ENCODE results near the gene ATG4C.
"Not testable (repeated sequence)": the region's sequence is repeated elsewhere in the genome, so short reads cannot be mapped to it uniquely, and the experiment has no call there.

ATG4C gene

DNA sequence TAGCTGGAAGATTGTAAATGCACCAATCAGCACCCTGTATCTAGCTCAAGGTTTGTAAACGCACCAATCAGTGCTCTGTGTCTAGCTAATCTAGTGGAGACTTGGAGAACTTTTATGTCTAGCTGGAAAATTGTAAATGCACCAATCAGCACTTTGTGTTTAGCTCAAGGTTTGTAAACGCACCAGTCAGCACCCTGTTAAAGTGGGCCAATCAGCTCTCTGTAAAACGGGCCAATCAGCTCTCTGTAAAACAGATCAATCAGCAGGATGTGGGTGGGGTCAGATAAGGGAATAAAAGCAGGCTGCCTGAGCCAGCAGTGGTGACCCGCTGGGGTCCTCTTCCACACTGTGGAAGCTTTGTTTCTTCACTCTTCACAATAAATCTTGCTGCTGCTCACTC, 21.9 kb upstream of the ATG4C start:
- not testable (repeated sequence) for H4K20me1 ChIP-seq (ENCODE audit: control insufficient read depth, insufficient read depth, low read depth, low read length); H3K27me3 ChIP-seq (ENCODE audit: control insufficient read depth, low read length); H3K4me2 ChIP-seq (ENCODE audit: low read length); H3F3A ChIP-seq (ENCODE audit: control insufficient read depth, insufficient read depth); H3K9me3 ChIP-seq (ENCODE audit: control insufficient read depth, insufficient read depth, low read length); H3K79me2 ChIP-seq (ENCODE audit: control insufficient read depth, low read length); H3K4me1 ChIP-seq (ENCODE audit: control insufficient read depth, low read length); H3K9me2 ChIP-seq (replicated peaks; ENCODE audit: control insufficient read depth, low read length); H3K36me3 ChIP-seq (ENCODE audit: control insufficient read depth, low read length); H3K4me3 ChIP-seq (ENCODE audit: low read length); H3K27ac ChIP-seq (ENCODE audit: low read depth, low read length)

- H3K36me3 ChIP-seq (ENCODE audit: control insufficient read depth, low read length), result no peaks in the 10 kb centered on the region
- TF ChIP-seq EZH2phosphoT487 (IDR thresholded peaks at IDR 0.05; ENCODE audit: borderline replicate concordance, low read length), result no peak
- TF ChIP-seq, protein P1, sequence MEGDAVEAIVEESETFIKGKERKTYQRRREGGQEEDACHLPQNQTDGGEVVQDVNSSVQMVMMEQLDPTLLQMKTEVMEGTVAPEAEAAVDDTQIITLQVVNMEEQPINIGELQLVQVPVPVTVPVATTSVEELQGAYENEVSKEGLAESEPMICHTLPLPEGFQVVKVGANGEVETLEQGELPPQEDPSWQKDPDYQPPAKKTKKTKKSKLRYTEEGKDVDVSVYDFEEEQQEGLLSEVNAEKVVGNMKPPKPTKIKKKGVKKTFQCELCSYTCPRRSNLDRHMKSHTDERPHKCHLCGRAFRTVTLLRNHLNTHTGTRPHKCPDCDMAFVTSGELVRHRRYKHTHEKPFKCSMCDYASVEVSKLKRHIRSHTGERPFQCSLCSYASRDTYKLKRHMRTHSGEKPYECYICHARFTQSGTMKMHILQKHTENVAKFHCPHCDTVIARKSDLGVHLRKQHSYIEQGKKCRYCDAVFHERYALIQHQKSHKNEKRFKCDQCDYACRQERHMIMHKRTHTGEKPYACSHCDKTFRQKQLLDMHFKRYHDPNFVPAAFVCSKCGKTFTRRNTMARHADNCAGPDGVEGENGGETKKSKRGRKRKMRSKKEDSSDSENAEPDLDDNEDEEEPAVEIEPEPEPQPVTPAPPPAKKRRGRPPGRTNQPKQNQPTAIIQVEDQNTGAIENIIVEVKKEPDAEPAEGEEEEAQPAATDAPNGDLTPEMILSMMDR (IDR thresholded peaks at IDR 0.05; ENCODE audit: low read depth, low read length, poor library complexity, severe bottlenecking), result no peak
- H3K79me2 ChIP-seq (ENCODE audit: control insufficient read depth, low read length), result no peaks in the 10 kb centered on the region
- no peaks in the 10 kb centered on the region for H3K4me1 ChIP-seq (ENCODE audit: control insufficient read depth, low read length)
- H3K9me3 ChIP-seq (ENCODE audit: control insufficient read depth, insufficient read depth, low read length), result no peaks in the 10 kb centered on the region
- no peaks in the 10 kb centered on the region for H3F3A ChIP-seq (ENCODE audit: control insufficient read depth, insufficient read depth)
- H3K9me2 ChIP-seq (replicated peaks; ENCODE audit: control insufficient read depth, low read length), result no peaks in the 10 kb centered on the region
- H3K4me3 ChIP-seq (ENCODE audit: low read length), result no peak overlapping the region
- H3K4me2 ChIP-seq (ENCODE audit: low read length), result no peak overlapping the region
- peaks cover 3% of the 10 kb centered on the region; the same call in 1 of the 2 replicates for H3K27me3 ChIP-seq (ENCODE audit: control insufficient read depth, low read length)
- no peak overlapping the region for H3K27ac ChIP-seq (ENCODE audit: low read depth, low read length)
- no peaks in the 10 kb centered on the region for H4K20me1 ChIP-seq (ENCODE audit: control insufficient read depth, insufficient read depth, low read depth, low read length)
These were observed 18.0 kb upstream of the ATG4C start for GRCh38 chr1:62765981-62766380.

DNA sequence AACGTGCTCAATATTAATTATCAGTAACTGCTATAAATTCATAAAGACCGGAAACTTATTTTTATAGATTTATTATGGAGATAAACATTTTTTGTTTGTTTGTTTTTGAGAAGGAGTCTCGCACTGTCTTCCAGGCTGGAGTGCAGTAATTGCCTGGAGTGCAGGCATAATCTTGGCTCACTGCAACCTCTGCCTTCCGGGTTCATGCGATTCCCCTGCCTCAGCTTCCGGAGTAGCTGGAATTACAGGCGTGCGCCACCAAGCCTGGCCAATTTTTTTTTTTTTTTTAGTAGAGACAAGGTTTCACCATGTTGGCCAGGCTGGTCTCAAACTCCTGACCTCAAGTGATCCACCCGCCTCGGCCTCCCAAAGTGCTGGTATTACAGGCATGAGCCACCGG, 15.4 kb upstream of the ATG4C start:
- not testable (repeated sequence) for H3K4me3 ChIP-seq (ENCODE audit: low read length); H3K79me2 ChIP-seq (ENCODE audit: control insufficient read depth, low read length); H4K20me1 ChIP-seq (ENCODE audit: control insufficient read depth, insufficient read depth, low read depth, low read length); H3K9me2 ChIP-seq (replicated peaks; ENCODE audit: control insufficient read depth, low read length); H3K36me3 ChIP-seq (ENCODE audit: control insufficient read depth, low read length); H3F3A ChIP-seq (ENCODE audit: control insufficient read depth, insufficient read depth); H3K27ac ChIP-seq (ENCODE audit: low read depth, low read length); H3K9me3 ChIP-seq (ENCODE audit: control insufficient read depth, insufficient read depth, low read length); H3K4me1 ChIP-seq (ENCODE audit: control insufficient read depth, low read length); H3K27me3 ChIP-seq (ENCODE audit: control insufficient read depth, low read length); H3K4me2 ChIP-seq (ENCODE audit: low read length)

GRCh38 chr1:62772607-62773295, 11.2 kb upstream of the ATG4C start:
- Histone ChIP-seq H3K4me3 (ENCODE audit: low read length) (no peak overlapping the region), H4K20me1 (ENCODE audit: control insufficient read depth, insufficient read depth, low read depth, low read length) (no peaks in the 10 kb centered on the region), H3K9me3 (ENCODE audit: control insufficient read depth, insufficient read depth, low read length) (no peaks in the 10 kb centered on the region), H3F3A (ENCODE audit: control insufficient read depth, insufficient read depth) (no peaks in the 10 kb centered on the region), H3K9me2 (replicated peaks; ENCODE audit: control insufficient read depth, low read length) (no peaks in the 10 kb centered on the region), H3K36me3 (ENCODE audit: control insufficient read depth, low read length) (no peaks in the 10 kb centered on the region), H3K4me1 (ENCODE audit: control insufficient read depth, low read length) (no peaks in the 10 kb centered on the region), H3K79me2 (ENCODE audit: control insufficient read depth, low read length) (no peaks in the 10 kb centered on the region), H3K27me3 (ENCODE audit: control insufficient read depth, low read length) (no peaks in the 10 kb centered on the region), H3K27ac (ENCODE audit: low read depth, low read length) (no peak overlapping the region), H3K4me2 (ENCODE audit: low read length) (no peak overlapping the region)
- TF ChIP-seq, protein P1 (IDR thresholded peaks at IDR 0.05; ENCODE audit: low read depth, low read length, poor library complexity, severe bottlenecking), result no peak
- no peak for TF ChIP-seq EZH2phosphoT487 (IDR thresholded peaks at IDR 0.05; ENCODE audit: borderline replicate concordance, low read length)
